Left forelimb (tissue), 1 donor: ENCODE results near the gene SERTAD1.
"Not testable (repeated sequence)": the region's sequence is repeated elsewhere in the genome, so short reads cannot be mapped to it uniquely, and the experiment has no call there.

Source experiments
- DNase-seq: peaks from one replicate; pipeline ENCODE4 v3.0.0-alpha.2; 2018; ENCODE audit warnings: low spot score

The SERTAD1 gene, protein sequence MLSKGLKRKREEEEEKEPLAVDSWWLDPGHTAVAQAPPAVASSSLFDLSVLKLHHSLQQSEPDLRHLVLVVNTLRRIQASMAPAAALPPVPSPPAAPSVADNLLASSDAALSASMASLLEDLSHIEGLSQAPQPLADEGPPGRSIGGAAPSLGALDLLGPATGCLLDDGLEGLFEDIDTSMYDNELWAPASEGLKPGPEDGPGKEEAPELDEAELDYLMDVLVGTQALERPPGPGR

DNA sequence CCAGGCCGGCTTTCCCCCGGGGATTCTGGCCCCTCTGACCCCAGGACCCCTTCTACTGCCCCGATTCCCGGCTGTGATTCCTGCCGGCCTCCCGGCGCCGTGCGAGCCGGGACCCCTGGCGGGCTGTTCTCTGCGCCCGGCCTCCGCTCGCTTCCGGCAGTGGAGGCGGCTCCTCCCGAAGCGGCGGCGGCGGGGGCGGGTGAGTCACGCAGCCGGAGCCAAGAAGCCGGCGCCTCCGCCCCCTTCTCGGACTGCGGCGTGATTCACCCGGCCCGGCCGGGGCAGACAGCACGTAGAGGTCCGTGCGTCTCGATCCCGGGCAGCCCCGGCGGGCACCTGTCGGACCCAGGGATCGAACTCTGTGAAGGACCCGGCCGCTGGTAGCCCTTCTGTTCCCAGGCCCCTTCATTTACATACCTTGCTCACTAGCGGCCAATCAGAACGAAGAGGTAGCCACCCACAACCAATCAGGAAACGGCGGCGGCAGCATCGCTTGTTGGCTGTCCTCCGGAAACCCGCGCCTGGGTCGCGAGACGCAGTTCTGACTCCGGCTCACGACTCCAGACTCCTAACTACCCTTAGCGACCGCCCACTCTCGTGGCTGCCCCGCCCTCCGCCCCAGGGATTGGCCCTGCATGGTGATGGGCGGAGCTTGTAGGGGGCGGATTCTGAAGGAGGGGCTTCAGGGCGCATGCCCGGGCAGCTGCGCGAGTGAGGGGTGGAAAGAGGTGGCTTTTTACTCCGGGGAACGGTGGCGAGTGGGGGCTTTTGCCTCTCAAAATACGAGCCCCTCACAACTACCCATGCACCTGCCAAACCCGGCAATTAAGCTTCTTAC, at the start of gene SERTAD1:
Gene SERTAD1, minus strand, starts transcription at position 543 of the 838 bp plus-strand sequence. CDS start 2,446 bp downstream, outside the sequence.
- peak; percentile 100 for DNase-seq

DNA sequence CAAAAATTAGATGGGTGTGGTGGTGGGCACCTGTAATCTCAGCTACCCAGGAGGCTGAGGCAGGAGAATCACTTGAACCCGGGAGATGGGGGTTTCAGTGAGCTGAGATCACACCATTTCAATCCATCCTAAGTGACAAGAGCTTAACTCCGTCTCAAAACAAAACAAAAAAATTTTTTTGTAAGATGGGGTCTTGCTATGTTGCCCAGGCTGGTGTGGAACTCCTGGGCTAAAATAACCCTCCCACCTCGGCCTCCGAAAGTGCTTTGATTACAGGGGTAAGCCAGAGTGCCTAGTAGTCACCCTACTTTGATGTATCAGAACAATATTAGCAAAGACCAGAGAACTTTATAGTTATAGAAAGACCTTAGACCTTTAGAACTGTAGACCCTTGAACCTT, 48.9 kb upstream of the SERTAD1 start:
- DNase-seq, result no peak

DNA sequence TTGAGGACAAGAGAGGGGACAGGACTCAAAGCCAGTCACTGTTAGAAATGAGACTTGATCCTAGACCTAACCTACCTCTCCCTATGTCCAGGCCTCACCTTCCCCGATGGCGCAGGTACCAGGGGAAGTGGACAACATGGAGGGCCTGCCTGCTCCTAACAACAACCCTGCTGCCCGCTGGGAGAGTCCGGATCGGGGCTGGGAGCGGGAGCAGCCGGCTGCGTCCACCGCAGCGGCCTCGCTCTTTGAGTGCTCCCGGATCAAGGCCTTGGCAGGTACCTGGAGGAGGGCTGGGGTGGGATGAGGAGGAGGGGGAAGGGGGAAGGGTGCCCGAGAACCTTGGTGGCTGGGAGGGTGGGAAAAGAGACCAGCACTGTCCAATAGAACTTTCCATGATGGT, 46.7 kb upstream of the SERTAD1 start:
- DNase-seq, result no peak

DNA sequence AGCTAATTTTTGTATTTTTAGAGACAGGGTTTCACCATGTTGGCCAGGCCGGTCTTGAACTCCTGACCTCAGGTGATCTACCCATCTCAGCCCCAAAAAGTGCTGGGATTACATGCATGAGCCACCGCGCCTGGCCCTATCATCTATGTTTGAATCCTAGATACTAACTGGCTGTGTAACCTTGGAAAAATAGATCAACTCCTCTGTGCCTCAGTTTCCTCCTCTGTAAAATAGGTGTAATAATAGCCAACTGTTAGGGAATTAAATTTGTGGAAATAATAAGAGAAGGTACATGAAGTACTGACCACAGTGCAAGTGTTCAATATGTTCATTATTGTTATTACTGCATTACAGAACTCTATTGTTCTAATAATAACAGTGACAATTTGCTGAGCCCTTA, 45.3 kb upstream of the SERTAD1 start:
- DNase-seq, result no peak

- DNase-seq, result no peak
These were observed 43.2 kb upstream of the SERTAD1 start for GRCh38 chr19:40469011-40469410.

DNA sequence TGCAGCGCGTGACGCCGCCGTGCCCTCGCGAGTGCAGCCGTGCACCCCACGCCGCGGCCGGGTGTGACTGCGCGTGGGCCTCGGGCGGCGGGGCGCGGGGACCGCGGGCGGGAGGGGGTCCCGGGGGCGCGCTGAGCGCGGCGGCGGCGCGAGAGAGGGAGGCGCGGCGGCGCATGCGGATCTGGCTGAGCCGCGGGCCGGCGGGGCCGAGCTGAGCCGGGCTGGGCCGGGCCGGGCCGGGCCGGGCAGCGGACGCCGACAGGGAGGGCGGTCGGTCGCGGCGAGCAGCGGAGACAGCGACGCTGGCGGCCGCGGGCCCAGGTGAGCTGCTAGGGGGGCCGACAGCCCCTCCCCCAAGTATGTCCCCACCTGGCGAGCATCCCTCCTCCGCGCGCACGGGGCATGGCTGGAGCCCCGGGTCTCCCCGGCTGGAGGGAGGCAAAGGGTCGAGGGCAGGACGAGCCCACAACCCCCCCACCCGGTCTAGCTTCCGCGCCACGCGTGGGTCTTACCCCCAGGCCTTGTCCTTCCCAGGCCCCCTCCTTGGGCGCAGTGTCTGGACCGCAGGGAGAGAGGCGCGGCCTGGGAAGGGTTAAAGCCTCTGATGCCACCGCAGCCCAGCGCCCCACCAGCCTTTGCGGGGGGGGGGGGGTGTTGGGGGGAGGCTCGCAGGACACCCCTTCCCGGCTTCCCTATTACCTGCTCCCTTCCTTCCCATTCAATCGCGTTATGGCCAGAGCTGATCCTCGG, 41.4 kb upstream of the SERTAD1 start, which contains the start of gene SPTBN4:
Gene SPTBN4, plus strand, starts transcription at position 17 of the 750 bp plus-strand sequence. CDS start 5,621 bp downstream, outside the sequence.
- DNase-seq, result no peak

- DNase-seq, result no peak
These were observed 40.6 kb upstream of the SERTAD1 start for GRCh38 chr19:40466219-40466984.

DNA sequence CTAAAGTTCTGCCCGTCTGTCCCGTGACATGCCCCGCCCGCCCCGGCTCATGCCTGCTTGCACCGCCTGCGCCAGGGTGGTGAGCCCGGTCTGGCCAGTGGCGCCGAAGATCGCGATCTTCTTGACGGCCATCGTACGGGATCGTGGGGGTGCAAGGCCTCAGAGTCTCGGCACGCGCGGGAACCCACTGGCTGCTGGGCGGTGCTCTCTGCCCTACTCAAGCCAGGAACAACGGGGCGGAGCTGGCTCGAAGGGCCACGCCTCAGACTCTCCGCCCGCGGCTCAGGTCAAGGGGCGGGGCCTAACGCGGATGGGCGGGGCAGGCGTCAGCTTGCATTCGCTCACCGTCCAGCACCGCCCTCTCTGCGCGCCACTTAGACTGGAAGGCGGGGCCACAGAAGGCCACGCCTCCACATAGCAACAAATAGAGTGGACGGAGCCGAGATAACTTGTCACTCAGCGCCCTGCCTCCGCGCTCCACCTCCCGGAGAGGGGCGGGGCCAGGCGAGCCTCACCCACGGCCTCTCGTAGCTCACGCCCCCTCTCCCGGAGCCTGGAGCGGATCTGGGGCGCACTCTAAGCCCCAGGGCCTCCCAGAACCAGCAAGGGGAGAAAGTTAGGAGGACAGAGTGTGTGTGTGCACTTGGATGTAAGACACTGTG, 39.9 kb upstream of the SERTAD1 start, which contains the start of gene BLVRB:
Gene BLVRB, minus strand, starts transcription at position 189 of the 662 bp plus-strand sequence. Its CDS starts 57 bp downstream, at position 132.
- peak; percentile 99 for DNase-seq

DNA sequence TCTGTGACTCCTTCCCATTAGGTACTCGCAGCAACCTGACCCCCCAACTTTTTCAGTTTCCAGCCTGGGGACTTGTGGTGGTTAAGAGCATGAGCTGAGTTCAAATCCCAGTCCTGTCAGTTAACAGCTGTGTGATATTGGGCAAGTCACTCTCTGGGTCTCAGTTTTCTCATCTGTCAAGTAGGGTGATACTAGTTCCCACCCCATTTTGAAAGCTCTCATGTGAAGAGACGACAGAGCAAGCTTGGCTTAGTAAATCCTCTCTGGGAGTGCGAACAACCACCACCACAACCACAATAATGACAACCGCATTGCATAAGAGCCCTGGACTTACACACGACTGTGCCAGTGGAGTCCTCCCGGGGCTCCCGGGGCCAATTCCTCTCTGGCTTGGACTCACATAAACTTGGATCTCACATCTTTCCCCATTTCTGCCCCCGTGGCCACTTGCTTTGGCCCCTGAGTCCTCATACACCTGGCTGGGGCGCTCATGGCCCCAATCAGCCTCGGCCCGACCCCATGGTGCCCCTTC, 39.3 kb upstream of the SERTAD1 start:
- DNase-seq, result no peak

GRCh38 chr19:40464059-40465024, 38.5 kb upstream of the SERTAD1 start:
- peak; percentile 81 for DNase-seq

DNA sequence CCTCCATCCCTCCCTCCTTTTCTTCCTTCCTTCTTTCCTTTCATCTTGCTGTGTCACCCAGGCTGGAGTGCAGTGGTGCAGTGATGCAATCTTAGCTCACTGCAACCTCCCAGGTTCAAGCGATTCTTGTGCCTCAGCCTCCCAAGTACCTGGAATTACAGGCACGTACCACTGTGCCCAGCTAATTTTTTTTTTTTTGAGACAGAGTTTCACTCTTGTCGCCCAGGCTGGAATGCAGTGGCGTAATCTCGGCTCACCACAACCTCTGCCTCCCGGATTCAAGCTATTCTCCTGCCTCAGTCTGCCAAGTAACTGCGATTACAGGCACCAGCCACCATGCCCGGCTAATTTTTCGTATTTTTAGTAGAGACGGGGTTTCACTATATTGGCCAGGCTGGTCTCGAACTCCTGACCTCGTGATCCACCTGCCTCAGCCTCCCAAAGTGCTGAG, 37.8 kb upstream of the SERTAD1 start:
- DNase-seq, result not testable (repeated sequence)

DNA sequence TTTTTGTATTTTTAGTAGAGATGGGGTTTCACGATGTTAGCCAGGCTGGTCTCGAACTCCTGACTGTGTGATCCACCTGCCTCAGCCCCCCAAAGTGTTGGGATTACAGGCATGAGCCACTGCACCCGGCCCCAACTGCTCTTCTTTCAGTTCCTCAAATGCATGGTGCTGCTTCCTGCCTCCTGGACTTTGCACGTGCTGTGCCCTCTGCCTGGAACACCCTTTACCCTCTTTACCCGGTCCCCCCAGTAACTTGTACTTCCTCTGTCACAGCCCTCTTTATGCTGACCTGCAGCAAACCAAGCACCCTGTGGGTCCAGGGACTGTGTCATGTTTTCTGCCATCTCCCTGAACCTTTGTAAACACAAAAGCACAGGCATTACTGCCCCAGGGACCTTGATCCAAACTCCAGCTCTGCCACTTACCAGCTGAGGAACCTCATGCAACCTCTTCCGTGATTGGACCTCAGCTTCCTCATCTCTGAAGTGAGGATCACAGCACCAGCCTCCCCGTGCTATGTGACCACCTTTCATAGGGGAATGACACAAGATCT, 36.0 kb upstream of the SERTAD1 start:
- no peak for DNase-seq

DNA sequence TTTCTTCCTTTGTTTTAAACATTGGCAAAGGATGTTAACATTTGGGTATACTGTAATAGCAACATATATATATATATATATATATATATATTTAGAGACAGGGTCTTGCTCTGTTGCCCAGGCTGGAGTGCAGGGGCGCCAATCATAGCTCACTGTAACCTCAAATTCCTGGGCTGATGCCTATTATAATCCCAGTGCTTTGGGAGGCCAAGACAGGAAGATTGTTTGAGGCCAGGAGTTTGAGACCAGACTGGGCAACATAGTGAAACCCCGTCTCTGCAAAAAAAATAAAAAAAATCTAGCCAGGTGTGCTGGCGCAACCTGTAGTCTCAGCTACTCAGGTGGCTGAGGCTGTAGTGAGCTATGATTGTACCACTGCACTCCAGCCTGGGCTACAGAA, 34.4 kb upstream of the SERTAD1 start:
- DNase-seq, result no peak

DNA sequence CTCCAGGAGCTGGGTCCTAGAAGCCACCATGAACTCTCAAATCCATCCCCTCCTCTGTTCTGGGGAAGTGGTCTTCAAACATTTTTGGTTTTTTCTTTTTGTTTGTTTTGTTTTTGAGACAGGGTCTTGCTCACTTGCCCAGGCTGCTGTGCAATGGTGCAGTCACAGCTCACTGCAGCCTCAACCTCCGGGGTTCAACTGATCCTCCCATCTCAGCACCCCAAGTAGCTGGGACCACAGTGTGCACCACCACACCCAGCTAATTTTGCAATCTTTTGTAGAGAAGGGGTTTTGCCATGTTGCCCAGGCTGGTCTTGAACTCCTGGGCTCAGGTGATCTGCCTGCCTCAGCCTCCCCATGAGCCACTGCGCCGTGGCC, 32.8 kb upstream of the SERTAD1 start:
- DNase-seq, result no peak

DNA sequence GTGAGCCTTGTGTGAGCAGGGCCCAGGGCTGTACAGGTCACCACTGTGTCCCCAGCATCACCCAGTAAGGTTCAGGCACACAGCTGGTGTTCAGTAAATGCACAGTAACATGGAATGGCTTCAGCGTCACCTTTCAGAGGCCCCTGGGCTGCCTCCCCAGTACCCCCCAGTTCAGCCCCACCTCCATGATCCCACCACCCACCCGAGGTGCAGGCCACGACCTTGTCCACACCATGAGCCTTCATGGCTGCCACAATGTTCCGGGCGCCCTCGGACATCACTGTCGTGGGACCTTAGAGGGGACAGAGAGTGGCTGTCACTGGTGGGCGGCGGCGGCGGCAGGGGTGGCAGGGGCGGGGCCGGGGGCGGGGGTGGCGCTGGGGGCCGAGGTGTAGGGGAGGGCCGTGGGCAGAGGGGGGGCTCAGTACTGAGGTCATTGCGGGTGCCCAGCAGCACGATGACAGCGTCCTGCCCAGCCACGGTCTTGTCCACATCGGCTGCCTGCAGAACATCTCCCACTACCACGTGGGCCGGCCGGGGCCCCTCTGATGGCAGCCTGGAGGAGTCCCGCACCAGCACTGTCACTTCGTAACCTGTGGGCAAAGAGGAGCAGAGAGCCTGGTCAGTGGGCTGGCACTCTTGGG, 32.3 kb upstream of the SERTAD1 start:
- no peak for DNase-seq

DNA sequence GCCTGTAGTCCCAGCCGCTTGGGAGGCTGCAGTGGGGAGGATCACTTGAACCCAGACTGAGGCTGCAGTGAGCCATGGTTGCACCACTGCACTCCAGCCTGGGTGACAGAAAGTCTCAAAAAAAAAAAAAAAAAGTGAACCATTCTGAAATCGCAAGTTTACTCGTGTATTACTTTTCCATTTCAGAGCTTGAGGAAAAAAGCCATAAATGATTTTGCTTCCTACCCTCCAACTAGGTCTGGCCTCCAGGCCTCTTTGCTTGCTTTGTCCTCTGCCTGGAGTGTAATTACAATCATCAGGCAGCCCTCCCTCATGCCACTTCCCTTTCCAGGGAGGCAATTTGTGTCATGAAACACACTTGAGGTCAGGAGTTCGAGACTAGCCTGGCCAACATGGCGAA, 31.3 kb upstream of the SERTAD1 start:
- no peak for DNase-seq

DNA sequence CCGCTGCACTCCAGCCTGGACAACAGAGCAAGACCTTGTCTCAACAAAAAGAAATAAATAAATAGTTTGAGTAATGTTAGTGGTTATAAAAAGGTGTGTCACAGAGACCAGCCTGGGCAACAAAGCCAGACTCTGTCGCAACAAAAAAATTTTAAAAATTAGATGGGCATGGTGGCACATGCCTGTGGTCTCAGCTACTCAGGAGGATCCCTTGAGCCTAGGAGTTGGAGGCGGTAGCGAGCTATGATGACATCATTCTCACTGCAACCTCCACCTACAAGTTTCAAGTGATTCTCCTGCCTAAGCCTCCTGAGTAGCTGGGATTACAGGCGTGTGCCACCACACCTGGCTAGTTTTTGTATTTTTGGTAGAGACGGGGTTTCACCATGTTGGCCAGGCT, 28.2 kb upstream of the SERTAD1 start:
- DNase-seq, result not testable (repeated sequence)

GRCh38 chr19:40453151-40453735, 27.5 kb upstream of the SERTAD1 start:
- DNase-seq, result no peak
